D341Med (cell line): ENCODE results near the gene ALKBH5.
"Not testable (repeated sequence)": the region's sequence is repeated elsewhere in the genome, so short reads cannot be mapped to it uniquely, and the experiment has no call there.

Experiments
- DNase-seq: peaks from one replicate; pipeline ENCODE4 v3.0.0; 2012; ENCODE audit warnings: low spot score

The ALKBH5 gene

DNA sequence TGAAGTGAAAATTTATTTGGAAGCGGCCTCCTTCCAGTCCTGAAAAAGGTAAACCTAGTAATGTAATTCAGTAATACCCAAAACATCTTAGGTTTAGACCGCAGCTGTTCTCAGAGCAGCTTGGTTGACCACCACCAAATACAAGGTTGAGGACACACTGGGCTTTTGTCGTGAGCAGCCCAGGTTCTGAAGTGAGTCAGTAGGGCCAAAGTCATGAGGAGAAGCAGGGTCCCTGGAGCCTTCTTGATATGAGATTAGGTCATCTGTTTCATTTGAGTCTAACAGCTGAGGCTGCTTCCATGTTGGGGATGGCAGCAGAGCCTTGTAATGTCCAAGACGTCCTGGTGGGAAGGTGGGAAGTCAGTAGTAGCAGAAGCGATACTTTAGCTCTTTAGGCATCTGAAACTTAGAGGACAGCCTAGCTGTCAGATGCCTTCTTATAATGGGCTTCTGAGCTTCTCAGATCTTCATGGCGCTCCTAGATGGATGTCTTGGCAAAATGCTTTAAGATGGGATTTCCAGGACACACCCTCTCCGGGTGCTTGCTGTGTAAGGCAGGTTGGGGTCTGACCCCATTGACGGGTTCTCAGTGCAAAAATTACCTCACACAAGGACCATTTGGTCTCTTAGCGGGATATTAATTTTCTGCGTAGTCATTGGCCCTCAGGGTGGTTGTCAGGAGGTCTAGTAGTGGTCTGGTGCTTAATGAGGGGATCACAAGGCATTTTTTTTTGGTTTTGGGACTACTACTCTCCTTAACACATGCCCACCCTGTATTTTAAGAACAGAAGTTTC is 2.4 kb downstream of the ALKBH5 start:
- no peak for DNase-seq

- no peak for DNase-seq
Measured at GRCh38 chr17:18186627-18186982, 3.0 kb downstream of the ALKBH5 start.

DNA sequence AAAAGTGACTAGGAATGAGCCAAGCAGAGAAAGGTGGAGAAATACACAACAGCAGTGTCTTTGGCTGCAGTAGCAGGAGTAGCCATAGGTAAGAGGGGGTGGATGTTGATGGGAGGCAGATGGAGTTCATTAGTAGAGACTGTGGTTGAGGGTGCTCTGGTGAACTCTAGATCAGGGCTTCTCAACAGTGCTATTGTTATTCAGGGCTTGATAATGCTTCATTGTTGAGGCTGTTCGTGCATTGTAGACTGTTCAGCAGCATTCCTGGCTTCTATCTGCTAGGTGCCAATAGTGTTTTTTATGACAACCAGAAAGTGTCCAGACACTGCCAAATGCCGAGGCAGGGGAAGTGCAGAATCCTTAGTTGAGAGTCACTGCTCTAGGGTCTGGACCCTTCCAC is 3.6 kb downstream of the ALKBH5 start:
- no peak for DNase-seq

DNA sequence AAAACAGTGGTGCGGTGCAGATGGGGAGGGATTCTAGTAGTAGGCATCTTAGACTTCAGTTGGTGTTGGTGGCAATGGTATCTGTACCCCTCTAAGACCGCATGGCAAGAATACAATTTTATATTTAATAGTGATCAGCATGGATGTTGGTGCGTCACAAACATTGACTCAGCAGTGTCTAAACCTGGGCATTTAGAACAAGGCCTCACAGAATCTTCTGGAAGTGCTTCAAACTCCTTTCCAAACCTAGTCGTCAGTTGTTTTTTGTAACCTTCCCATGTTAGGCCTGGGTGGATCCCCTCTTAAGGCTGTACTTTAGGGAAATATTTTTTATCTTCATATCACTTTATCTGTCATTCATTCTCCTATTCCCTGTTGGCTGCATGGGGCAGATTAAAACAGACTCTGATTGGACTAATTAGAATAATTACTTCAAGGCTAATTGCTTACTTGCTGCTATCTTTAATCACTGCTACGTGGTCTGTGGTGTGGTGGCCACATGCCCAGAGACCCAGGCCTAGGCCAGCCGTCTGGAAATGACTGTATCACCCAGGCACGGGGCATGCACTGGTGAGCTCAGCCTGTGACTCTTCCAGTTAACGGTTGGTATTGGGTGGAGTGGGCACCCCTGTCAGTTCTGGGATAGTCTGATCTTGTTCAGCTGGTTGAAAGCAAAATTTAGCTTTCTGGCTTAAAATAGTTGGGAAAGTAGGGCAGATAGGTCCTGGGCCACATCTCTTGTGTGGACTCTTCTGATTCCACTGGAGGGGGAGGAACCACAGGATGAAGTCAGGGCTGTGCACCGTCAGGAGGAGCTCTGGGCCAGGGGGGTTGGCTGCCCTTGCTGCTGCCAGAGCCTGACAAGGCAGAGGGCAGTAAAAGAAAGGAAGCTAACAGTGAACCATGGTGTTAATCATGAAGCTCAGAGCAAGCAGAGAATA is 4.5 kb downstream of the ALKBH5 start:
- no peak for DNase-seq

- no peak for DNase-seq
Measured at GRCh38 chr17:18190628-18191235, 7.1 kb downstream of the ALKBH5 start.

GRCh38 chr17:18191236-18191667 is 7.6 kb downstream of the ALKBH5 start:
- DNase-seq, result no peak

GRCh38 chr17:18191967-18192366 is 8.3 kb downstream of the ALKBH5 start:
- DNase-seq, result peak; percentile 39

- no peak for DNase-seq
Measured at GRCh38 chr17:18194394-18194793, 10.8 kb downstream of the ALKBH5 start.

DNA sequence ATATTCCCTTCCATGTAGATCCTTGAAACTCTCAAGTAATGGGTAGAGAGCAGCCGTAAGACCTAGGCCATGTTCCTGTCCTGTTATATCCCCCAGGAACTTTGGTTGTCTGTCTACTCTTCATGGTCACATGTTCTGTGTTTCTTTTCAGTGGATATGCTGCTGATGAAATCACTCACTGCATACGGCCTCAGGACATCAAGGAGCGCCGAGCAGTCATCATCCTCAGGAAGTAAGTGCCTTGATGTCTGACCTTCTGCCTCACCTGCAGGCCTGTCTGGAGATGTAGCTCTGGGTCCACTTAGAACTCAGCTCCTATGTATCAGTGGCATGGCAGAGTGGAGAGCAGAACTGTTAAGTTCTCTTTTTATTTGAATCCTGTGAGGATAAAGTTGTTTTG is 11.2 kb downstream of the ALKBH5 start:
- no peak for DNase-seq

DNA sequence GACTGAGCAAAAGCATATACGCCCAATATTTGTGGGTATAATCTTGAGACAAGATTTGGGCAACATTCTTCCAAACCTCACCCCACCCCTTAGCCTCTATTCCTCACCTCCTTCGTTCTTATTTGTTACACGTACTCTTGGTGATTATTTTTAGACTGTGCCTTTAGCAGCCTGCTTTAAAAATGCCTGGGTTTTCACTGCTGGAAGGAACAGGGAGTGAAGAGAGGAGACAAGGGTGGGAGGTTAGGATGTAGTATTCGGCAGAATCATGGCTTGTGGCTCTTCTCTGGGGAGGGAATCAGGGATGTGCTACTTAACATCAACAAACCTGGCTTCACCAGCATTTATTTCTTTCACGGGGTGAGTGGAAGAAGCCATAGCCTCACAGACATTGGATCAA is 11.6 kb downstream of the ALKBH5 start:
- DNase-seq, result no peak

DNA sequence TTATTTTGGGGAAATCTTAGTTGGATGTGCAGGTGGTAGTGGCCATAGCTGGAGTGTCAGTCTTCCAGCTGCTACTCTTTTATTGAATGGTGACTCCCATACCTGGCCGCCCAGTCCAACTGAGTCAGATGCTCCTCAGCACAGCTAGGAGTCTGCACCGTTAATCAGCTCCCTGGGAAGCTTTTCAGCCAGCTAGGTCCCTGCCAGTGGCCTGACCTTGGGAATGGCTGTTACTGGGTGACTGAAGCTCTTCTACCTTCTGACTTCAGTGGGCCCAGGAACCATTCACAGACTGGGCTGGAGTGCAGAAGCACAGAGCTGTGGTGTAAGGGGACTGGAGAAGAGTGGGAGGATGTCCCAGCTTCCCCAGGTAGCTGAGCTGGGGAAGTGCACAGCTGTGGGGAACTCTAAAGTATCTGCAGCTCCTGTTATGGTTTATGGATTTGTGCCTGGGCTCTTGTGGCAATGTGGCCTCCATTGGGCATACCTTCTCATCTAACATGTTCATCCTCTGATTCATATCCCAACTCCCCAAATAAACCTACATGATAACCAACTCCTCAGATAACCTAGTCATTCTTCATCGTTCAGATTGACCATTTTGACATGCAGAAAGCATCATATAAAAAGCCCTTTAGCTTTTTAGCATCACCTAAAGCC is 14.0 kb downstream of the ALKBH5 start:
- DNase-seq, result no peak

DNA sequence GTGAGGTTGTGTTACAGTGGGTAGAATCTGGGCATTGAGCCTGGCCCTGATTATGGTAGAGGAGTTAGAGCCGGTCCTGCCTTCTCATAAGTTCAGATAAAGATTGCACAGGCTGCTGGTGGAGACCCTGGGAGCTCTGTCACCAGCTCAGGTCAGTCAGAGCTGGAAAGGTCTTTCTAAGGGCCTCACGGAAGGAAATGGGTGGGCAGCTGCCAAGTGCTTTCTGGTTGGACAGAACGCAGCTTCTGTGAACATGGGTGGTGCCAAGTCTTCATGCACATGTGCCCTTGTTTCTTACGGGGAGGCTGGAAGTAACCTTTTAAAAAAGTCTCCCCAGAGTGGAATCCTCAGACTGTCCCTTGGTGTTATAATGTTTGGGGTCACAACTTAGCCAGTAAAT is 14.9 kb downstream of the ALKBH5 start:
- no peak for DNase-seq

DNA sequence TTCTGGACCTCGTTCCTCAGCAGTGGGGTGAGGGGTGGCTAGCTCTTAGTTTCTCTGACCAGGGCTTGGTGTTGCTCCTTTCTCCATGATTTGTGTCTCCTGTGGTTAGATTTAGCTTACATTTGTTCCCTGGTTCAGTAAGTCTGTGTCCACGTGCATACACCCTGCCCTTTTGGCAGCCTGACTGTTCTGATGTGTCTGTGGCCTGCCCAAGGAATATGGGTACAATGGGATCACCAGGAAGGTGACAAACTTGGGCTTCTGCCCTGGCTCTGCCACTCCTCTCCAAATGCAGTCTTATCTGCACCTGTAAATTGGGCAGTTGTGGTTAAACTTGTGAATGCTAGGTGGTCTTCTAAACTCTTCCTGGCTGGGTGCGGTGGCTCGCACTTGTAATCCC is 17.5 kb downstream of the ALKBH5 start:
- no peak for DNase-seq

DNA sequence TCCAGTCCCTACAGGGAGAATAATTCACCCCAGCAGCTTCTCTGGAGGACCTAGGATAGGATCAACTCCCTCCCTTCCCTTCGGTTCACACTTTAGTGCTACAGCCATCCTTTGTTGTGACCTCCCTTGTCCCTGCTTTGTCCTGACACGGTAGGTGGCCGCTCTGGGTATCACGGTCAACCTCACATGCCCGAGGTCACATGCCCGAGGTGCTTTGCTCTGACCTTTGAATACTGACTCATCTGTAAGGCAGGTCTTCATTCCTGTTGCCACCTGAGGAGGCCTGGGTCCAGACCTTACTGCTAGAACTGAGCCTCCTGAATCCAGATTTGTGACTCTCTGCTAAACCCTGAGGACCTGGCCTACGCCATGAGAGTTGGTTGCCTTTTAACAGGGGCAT is 19.7 kb downstream of the ALKBH5 start:
- no peak for DNase-seq

DNA sequence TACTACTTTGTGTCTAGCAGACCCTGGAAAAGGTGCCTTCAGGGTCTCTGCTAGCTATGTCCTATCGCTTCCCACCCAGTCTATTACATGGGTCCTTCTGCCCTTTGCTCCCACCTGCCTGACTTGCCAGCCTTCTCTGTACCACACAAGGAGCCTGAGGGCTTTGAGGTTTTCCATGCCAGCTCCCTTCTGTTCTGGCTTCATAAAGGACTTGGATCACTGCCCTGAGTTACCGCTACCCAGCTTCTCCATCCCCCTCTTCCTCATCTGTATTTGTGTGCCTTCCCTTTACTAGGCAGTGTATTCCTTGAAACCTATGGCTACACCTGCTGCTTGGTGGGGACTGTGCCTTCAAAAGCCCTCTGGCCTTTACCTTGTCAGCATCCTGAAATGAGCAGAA is 22.2 kb downstream of the ALKBH5 start:
- no peak for DNase-seq

DNA sequence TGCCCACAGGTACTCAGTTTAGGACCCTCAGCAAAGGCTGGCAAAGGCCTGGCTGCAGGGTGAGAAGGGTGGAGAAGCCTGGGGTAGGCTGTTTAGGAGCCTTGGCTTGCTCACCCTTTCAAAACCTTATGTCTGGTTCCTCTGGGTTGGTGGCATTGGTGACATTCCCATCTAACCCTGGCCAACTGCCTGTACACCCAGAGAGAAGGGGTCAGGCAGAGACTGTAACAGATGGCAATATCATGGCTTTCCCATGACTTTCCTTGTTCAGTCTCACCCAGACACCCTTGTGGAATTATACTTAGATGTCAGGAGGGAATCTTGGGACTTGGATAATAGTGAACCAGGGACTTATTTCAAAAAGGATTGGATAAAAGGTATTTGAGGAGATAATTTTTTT is 23.3 kb downstream of the ALKBH5 start:
- DNase-seq, result no peak

GRCh38 chr17:18208092-18208491 is 24.5 kb downstream of the ALKBH5 start:
- DNase-seq, result no peak

DNA sequence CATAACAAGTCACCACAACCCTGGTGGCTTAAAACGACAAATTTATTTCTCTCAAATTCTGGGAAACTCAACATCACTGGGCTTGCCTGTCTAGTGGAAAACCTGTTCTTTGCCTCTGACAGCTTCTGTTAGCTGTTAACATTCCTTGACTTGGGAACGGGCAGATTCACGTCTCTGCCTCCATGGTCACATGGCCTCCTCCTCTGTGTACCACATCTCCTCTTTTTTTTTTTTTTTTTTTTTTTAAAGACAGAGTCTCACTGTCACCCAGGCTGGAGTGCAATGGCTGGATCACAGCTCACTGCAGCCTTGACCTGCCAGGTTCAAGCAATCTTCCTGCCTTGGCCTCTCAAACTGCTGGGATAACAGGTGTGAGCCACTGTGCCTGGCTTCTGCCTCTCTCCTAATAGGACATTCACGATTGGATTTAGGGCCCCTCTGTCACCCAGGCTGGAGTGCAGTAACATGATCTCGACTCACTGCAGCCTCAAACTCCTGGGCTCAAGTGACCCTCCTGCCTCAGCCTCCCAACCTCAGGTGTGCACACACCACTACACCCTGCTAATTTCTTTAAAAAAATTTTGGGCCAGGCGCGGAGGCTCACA is 30.1 kb downstream of the ALKBH5 start:
- no peak for DNase-seq

- not testable (repeated sequence) for DNase-seq
Measured at GRCh38 chr17:18216906-18217305, 33.3 kb downstream of the ALKBH5 start.

DNA sequence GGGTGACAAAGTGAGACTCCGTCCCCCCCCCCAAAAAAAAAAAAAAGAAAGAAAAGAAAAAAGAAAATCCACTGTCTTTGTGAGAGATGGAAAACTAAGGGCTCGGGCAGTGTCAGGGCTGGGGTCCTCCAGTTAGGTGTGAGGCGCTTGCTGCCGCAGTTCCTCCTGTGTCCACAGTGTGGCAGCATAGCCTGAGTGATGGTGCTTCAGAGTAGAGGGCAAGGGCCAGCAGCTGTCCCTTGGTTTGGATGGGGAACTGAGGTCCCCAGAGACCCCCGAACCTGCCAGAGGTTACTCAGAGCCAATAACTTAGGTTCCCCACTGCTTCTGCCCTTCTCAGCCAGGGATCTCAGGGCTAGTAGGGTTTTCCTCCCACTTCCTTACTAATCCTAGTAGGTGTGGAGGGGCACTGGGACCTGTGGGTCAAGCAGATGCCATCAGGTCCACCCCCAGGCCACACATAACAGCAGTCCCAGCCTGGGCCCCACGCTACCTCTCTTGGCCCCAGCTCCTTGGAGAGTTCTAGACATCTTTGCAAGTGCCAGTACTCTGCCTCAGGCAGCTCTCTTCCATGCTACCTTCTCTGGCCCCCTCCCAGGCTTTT is 33.9 kb downstream of the ALKBH5 start:
- DNase-seq, result peak; percentile 79

DNA sequence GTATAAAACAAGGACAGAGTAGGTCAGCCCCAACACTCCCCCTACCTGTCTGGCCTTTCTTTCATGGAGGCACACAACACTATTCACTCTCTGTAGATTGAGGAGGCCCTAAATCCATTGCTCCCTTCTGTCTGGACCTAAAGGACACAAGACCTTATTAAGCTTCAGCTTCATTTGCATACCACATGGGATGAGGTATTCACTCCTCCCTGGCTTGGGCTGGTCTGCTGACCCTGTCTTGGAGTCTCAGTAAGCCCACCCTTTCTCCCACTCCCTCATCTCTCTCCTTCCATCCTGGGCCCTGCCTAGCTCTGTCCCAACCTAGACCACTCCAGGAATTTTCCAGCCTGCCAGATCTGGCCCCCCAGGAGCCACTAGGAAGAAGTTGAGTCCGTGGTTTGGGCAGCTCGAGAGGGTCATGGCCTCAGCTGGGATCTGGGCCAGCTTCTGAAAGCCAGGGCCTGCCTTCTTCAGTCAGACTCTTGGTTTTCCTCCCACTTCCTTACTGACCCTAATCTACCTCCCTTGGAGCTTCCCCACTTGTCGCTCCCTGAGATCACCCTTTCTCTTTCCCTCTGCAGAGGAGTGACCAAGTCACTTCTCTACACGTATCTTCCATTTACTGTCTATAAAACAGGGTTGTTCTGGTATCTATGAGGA is 35.3 kb downstream of the ALKBH5 start:
- no peak for DNase-seq
